Uterus (tissue), 4 donors: Measurements from ENCODE around the gene TXLNA. TPM values are rescaled to one million over a fixed set of nuclear protein-coding genes. Genes with fewer than 3 reads are reported as not detected.

Source experiments
- DNase-seq, 2 donors: peaks; one replicate each; pipeline ENCODE4 v3.0.0-alpha.2; 2019 to 2020
- H3K27ac ChIP-seq, 2 donors: fragments of 200-600 bp; sonication (generic); 1 replicate in 1 of 2; 2 replicates in 1 of 2; pipeline ENCODE4 v1.5.1; 2016 to 2018
- H3K27me3 ChIP-seq, 2 donors: fragments of 200-600 bp; sonication (generic); one replicate each; pipeline ENCODE4 v1.5.1; 2018 to 2019; ENCODE audit warnings: control low read depth in 1 of 2
- H3K36me3 ChIP-seq, 2 donors: fragments of 200-600 bp; sonication (generic); one replicate each; pipeline ENCODE4 v1.5.1; 2019; ENCODE audit warnings: control low read depth in 1 of 2
- H3K4me1 ChIP-seq, 2 donors: fragments of 200-600 bp; sonication (generic); one replicate each; pipeline ENCODE4 v1.5.1; 2018 to 2019; ENCODE audit warnings: control low read depth in 1 of 2
- H3K4me3 ChIP-seq, 2 donors: fragments of 200-600 bp; sonication (generic); 1 replicate in 1 of 2; 2 replicates in 1 of 2; pipeline ENCODE4 v1.5.1; 2018 to 2019; ENCODE audit warnings: mild to moderate bottlenecking in 1 of 2
- H3K9me3 ChIP-seq, 2 donors: fragments of 200-600 bp; sonication (generic); one replicate each; pipeline ENCODE4 v1.5.1; 2019; ENCODE audit warnings: control low read depth in 1 of 2
- CTCF ChIP-seq, 4 experiments: fragments of 200-600 bp in 2 of 4; fragments of 450-650 bp in 2 of 4; sonication (generic) in 2 of 4; IDR thresholded peaks; one replicate each; pipeline ENCODE4 v1.5.1; 2016 to 2019; ENCODE audit warnings: antibody characterized with exemption in 4 of 4, mild to moderate bottlenecking in 2 of 4, moderate library complexity in 1 of 4
- POLR2A ChIP-seq, 2 donors: fragments of 450-650 bp; IDR thresholded peaks; one replicate each; pipeline ENCODE4 v1.6.1; 2016; ENCODE audit warnings: antibody characterized with exemption in 2 of 2, mild to moderate bottlenecking in 1 of 2, moderate library complexity in 1 of 2
- intact Hi-C: fragments of 100-400 bp; cut with DNase I; formaldehyde crosslinking; loops from one replicate; pipeline ENCODE4 v1.15.1; 2023; ENCODE audit warnings: low total_unique reads
- total RNA-seq, 4 donors: library from RNA; depleted of rRNA in 3 of 4; stranded (reverse); fragments of >200 nt in 3 of 4; gene quantifications; one replicate each; pipeline versions ENCODE4 v1.1.0 to v1.2.4, GENCODE V29; 2014 to 2023
- donor health status: DM: yes; HTN: yes; CAD: no.

The TXLNA gene
- total RNA-seq, 4 donors from 2014 or later, result 14.1 to 60.1 (median 40.4) TPM

GRCh38 chr1:32208891-32209328 is 29.4 kb downstream of the TXLNA start, which contains the start of gene DCDC2B:
TSS of gene DCDC2B (plus strand) at chr1:32209089. CDS start at chr1:32209094, 5 bp downstream.
- TF ChIP-seq CTCF (IDR thresholded peaks at IDR 0.05) (no peak), POLR2A (IDR thresholded peaks at IDR 0.05) (no peak)
- Histone ChIP-seq H3K9me3 (no peaks in the 10 kb centered on the region), H3K36me3 (no peaks in the 10 kb centered on the region), H3K4me1 (peaks cover 0 to 5% of the 10 kb centered on the region in 2 donors), H3K27me3 (no peaks in the 10 kb centered on the region), H3K4me3 (no peak within 1 kb of the TSS), H3K27ac (no peak within 1 kb of the TSS)
- intact Hi-C loops, result no loop called here
- peak in 1 of 2 donors; percentile 38 for DNase-seq

GRCh38 chr1:32215629-32216480 is 36.4 kb downstream of the TXLNA start:
- no peaks in the 10 kb centered on the region for H3K27me3 ChIP-seq
- H3K4me1 ChIP-seq, result peaks cover 1 to 3% of the 10 kb centered on the region in 2 donors
- no peaks in the 10 kb centered on the region for H3K9me3 ChIP-seq
- TF ChIP-seq CTCF (IDR thresholded peaks at IDR 0.05) (peak; percentile 47 to 72 (median 59)), POLR2A (IDR thresholded peaks at IDR 0.05) (no peak)
- no peaks in the 10 kb centered on the region for H3K36me3 ChIP-seq
- H3K4me3 ChIP-seq, result no peak overlapping the region
- DNase-seq, result peak; percentile 41 to 42
- no peak overlapping the region for H3K27ac ChIP-seq
- intact Hi-C loops, result no loop called here

GRCh38 chr1:32216566-32216965 is 37.1 kb downstream of the TXLNA start:
- Histone ChIP-seq H3K27ac (no peak overlapping the region), H3K36me3 (no peaks in the 10 kb centered on the region)
- DNase-seq, result no peak

GRCh38 chr1:32219022-32219421 is 39.5 kb downstream of the TXLNA start:
- Histone ChIP-seq H3K27ac (no peak overlapping the region), H3K36me3 (no peaks in the 10 kb centered on the region), H3K4me1 (peaks cover 4 to 16% of the 10 kb centered on the region in 2 donors), H3K9me3 (no peaks in the 10 kb centered on the region), H3K27me3 (no peaks in the 10 kb centered on the region), H3K4me3 (no peak overlapping the region)
- TF ChIP-seq CTCF (IDR thresholded peaks at IDR 0.05), result no peak
- TF ChIP-seq POLR2A (IDR thresholded peaks at IDR 0.05), result no peak
- intact Hi-C loops, result no loop called here
- DNase-seq, result no peak

More at GRCh38 chr1:32216566-32216965, 37.1 kb downstream of the TXLNA start:
- Histone ChIP-seq H3K9me3 (no peaks in the 10 kb centered on the region), H3K27me3 (no peaks in the 10 kb centered on the region), H3K4me3 (no peak overlapping the region), H3K4me1 (peaks cover 4 to 6% of the 10 kb centered on the region in 2 donors)
- intact Hi-C loops, result no loop called here
- no peak for TF ChIP-seq CTCF (IDR thresholded peaks at IDR 0.05)
- TF ChIP-seq POLR2A (IDR thresholded peaks at IDR 0.05), result no peak
